Right lobe of liver (tissue), 4 donors: Measurements from ENCODE around the gene ARHGAP42.

Experiments used
- POLR2A ChIP-seq: fragments of 450-650 bp; IDR thresholded peaks from one replicate; pipeline ENCODE4 v1.6.1; 2017; ENCODE audit warnings: antibody characterized with exemption, mild to moderate bottlenecking
- TF ChIP-seq, protein P1 (sequence below), 4 donors: fragments of 200-600 bp in 3 of 4; fragments of 450-650 bp in 1 of 4; IDR thresholded peaks; one replicate each; pipeline versions ENCODE4 v1.5.1 to v1.8.0; 2016 to 2022; ENCODE audit warnings: antibody characterized with exemption in 4 of 4, mild to moderate bottlenecking in 2 of 4
- donor health status: DM: no; HTN: no; CAD: no.
- donor health status: DM: no; HTN: no; CAD: no.
- donor health status: DM: no; HTN: yes; CAD: no.

DNA sequence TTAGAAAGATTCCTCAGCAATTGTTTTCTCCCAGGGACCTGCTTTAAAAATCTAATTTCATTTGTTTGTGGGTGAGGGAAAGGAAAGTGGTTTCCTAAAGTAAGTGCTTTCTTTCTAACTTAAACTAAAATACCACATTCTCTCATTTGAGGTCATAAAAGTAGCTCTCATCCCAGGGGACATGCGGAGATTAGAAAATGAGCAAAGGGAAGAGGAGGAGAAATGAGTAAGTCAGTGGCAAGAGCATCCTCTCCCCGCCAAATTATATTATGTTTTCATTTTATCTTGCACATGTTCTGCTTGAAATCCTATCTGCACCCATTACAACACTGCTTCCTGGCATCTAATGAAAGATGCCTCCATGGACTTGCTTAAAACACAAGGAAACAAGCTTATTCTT, 191.4 kb downstream of the ARHGAP42 start:
- TF ChIP-seq, protein P1, sequence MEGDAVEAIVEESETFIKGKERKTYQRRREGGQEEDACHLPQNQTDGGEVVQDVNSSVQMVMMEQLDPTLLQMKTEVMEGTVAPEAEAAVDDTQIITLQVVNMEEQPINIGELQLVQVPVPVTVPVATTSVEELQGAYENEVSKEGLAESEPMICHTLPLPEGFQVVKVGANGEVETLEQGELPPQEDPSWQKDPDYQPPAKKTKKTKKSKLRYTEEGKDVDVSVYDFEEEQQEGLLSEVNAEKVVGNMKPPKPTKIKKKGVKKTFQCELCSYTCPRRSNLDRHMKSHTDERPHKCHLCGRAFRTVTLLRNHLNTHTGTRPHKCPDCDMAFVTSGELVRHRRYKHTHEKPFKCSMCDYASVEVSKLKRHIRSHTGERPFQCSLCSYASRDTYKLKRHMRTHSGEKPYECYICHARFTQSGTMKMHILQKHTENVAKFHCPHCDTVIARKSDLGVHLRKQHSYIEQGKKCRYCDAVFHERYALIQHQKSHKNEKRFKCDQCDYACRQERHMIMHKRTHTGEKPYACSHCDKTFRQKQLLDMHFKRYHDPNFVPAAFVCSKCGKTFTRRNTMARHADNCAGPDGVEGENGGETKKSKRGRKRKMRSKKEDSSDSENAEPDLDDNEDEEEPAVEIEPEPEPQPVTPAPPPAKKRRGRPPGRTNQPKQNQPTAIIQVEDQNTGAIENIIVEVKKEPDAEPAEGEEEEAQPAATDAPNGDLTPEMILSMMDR (IDR thresholded peaks at IDR 0.05) = no peak
- TF ChIP-seq POLR2A = no peak
